Measurements from ENCODE around the gene OR8U1. TPM values are rescaled to one million over a fixed set of nuclear protein-coding genes. Genes with fewer than 3 reads are reported as not detected.
A peak's percentile ranks its signal among the peaks of the same experiment; 100 is the strongest.
"Not testable (repeated sequence)": the region's sequence is repeated elsewhere in the genome, so short reads cannot be mapped to it uniquely, and the experiment has no call there.

The OR8U1 gene
- total RNA-seq (2014; rRNA removed; shearing (Covaris generic)): not detected in 2 replicates
- polyA plus RNA-seq (2015; cell fraction: cytosol; rRNA removed): not detected in 2 replicates
- not detected in 2 replicates for polyA plus RNA-seq (2015; cell fraction: nucleus; rRNA removed)

GRCh38 chr11:56375324-56375723 is at the start of gene OR8U1:
Gene OR8U1, plus strand, starts transcription at chr11:56375624. Its CDS starts 0 bp downstream, at chr11:56375624.
- in situ Hi-C loops (cut with HindIII; ENCODE audit: low pct_unique_long_range_greater_than_20kb, low sequenced_read_pairs): no loop called here
- DNase-seq (ENCODE audit: low read depth, low spot score): no peak

DNA sequence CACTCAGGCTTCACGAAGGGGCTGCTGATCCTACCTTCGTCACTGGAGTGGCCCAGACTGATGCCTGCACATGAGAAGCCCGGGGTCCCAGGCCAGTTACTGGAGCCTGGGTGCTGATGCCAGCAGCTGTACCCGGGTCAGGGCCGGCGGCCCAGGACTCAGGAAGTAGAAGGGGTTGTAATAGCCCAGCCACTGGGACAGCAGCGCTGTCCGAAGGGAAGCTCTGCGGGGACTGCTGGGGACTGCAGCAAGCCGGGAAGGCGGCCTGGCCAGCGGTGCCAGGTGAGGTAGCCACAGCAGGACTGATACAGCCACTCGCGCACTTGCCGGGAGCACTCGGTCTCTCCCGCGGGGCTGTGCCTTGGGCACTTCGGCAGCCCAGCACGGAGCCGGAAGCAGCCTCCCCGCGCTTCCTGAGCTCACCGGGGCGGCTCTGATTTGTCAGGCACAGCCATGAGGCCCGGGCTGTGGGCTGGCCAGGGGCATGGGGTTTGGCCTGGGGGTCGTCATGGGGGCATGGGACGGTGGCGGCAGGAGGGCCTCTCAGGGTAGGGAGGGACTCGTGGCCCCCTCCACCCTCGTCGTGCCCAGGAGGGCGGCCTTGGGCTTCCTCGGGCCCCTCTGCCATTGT is 43.4 kb upstream of the OR8U1 start:
- DNase-seq (ENCODE audit: low read depth, low spot score): no peak
- in situ Hi-C loops (cut with HindIII; ENCODE audit: low pct_unique_long_range_greater_than_20kb, low sequenced_read_pairs): no loop called here

DNA sequence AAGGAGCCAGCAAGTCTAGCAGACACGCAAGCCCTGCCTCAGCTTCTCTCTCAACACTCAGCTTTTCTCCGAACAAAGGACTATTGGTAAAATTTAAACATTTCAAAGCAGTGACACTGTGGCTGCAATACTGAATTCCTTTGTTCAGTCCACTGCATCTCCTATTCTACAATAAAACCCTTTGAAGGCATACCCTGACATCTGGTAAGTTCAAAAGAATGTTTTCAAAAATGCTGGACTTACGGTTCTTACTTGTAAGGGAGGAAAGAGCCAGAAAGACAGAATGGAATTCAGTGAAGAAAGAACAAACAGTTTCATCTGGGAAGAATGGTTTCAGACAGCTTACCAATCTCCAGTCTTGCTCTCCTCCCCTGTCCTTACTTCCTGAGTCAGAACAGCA is 42.3 kb upstream of the OR8U1 start:
- peak; percentile 29 for DNase-seq (ENCODE audit: low read depth, low spot score)
- in situ Hi-C loops (cut with HindIII; ENCODE audit: low pct_unique_long_range_greater_than_20kb, low sequenced_read_pairs): no loop called here

- in situ Hi-C loops (cut with HindIII; ENCODE audit: low pct_unique_long_range_greater_than_20kb, low sequenced_read_pairs): no loop called here
- no peak for DNase-seq (ENCODE audit: low read depth, low spot score)
Measured at GRCh38 chr11:56340289-56340688, 35.1 kb upstream of the OR8U1 start.

DNA sequence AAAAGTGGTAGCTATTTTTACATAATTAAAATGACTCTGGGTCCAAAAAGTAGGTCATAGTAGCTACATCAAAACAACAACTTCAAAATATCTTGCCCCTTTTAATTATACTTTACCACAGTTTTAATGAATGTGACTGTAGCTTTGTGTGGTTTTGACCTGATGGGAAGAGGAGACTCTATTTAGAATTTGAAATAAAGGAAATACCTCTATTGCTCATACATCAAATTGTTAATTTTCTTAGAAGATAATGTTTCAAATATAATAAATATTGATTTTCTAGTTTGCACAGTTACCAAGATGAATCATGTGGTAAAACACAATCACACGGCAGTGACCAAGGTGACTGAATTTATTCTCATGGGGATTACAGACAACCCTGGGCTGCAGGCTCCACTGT is 29.7 kb upstream of the OR8U1 start, which contains the start of gene OR8K1:
TSS of gene OR8K1 (plus strand) at position 301 of the 400 bp plus-strand sequence. CDS start at position 301, 0 bp downstream.
- no peak for DNase-seq (ENCODE audit: low read depth, low spot score)
- in situ Hi-C loops (cut with HindIII; ENCODE audit: low pct_unique_long_range_greater_than_20kb, low sequenced_read_pairs): no loop called here

GRCh38 chr11:56353991-56354390 is 21.4 kb upstream of the OR8U1 start, which contains the start of gene OR8J1:
Gene OR8J1, plus strand, starts transcription at chr11:56354291. Its CDS starts 5,956 bp downstream, at chr11:56360247.
- DNase-seq (ENCODE audit: low read depth, low spot score): no peak
- in situ Hi-C loops (cut with HindIII; ENCODE audit: low pct_unique_long_range_greater_than_20kb, low sequenced_read_pairs): no loop called here

GRCh38 chr11:56380120-56380519 is 4.7 kb downstream of the OR8U1 start:
- in situ Hi-C loops (cut with HindIII; ENCODE audit: low pct_unique_long_range_greater_than_20kb, low sequenced_read_pairs): no loop called here

GRCh38 chr11:56394381-56394780 is 19.0 kb downstream of the OR8U1 start:
- DNase-seq (ENCODE audit: low read depth, low spot score): no peak
- in situ Hi-C loops (cut with HindIII; ENCODE audit: low pct_unique_long_range_greater_than_20kb, low sequenced_read_pairs): no loop called here

More at GRCh38 chr11:56380120-56380519, 4.7 kb downstream of the OR8U1 start:
- DNase-seq (ENCODE audit: low read depth, low spot score): no peak

DNA sequence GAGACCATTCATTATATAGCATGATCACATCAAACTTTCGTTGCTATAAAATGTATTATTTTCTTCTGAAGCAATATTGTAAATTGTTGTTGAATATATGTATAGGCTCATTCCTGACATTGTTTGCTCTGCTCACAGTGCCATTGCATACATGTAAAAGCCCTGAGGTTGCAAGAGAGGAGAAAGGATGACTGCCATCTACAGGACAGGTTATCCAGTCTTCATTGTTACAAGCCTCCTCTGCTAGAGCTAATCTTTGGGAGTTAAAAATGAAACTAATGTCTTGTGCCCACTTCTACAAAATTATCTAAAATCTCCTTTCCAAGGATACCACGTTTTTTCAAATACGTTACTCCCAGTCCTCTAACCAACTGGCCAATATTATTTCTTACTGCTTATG is 20.6 kb downstream of the OR8U1 start:
- in situ Hi-C loops (cut with HindIII; ENCODE audit: low pct_unique_long_range_greater_than_20kb, low sequenced_read_pairs): no loop called here
- peak; percentile 44 for DNase-seq (ENCODE audit: low read depth, low spot score)

GRCh38 chr11:56401858-56402461 is 26.5 kb downstream of the OR8U1 start:
- in situ Hi-C loops (cut with HindIII; ENCODE audit: low pct_unique_long_range_greater_than_20kb, low sequenced_read_pairs): not testable (repeated sequence)

GRCh38 chr11:56404393-56404792 is 29.0 kb downstream of the OR8U1 start:
- in situ Hi-C loops (cut with HindIII; ENCODE audit: low pct_unique_long_range_greater_than_20kb, low sequenced_read_pairs): no loop called here
- DNase-seq (ENCODE audit: low read depth, low spot score): peak; percentile 96

More at GRCh38 chr11:56401858-56402461, 26.5 kb downstream of the OR8U1 start:
- DNase-seq (ENCODE audit: low read depth, low spot score): not testable (repeated sequence)

- in situ Hi-C loops (cut with HindIII; ENCODE audit: low pct_unique_long_range_greater_than_20kb, low sequenced_read_pairs): no loop called here
- no peak for DNase-seq (ENCODE audit: low read depth, low spot score)
Measured at GRCh38 chr11:56410801-56411200, 35.4 kb downstream of the OR8U1 start.

- in situ Hi-C loops (cut with HindIII; ENCODE audit: low pct_unique_long_range_greater_than_20kb, low sequenced_read_pairs): no loop called here
- no peak for DNase-seq (ENCODE audit: low read depth, low spot score)
Measured at GRCh38 chr11:56412396-56412795, 37.0 kb downstream of the OR8U1 start, which contains the start of gene OR5AL1. Gene OR5AL1, plus strand, starts transcription at chr11:56412696.

Other genes with a start within 250 kb of the OR8U1 start
- gene OR8J3, start 235.4 kb upstream of the OR8U1 start, total RNA-seq (2014; rRNA removed; shearing (Covaris generic)): not detected in 2 replicates
- not detected in 2 replicates for gene OR8K5, start 215.3 kb upstream of the OR8U1 start, total RNA-seq (2014; rRNA removed; shearing (Covaris generic))
- gene OR5J2, start 199.0 kb upstream of the OR8U1 start, total RNA-seq (2014; rRNA removed; shearing (Covaris generic)): 0.82 and 1.0 TPM in 2 replicates
- gene OR5T2, start 141.4 kb upstream of the OR8U1 start, total RNA-seq (2014; rRNA removed; shearing (Covaris generic)): not detected in 2 replicates
- gene OR5T3, start 123.4 kb upstream of the OR8U1 start, total RNA-seq (2014; rRNA removed; shearing (Covaris generic)): not detected in 2 replicates
- gene OR5T1, start 101.5 kb upstream of the OR8U1 start, total RNA-seq (2014; rRNA removed; shearing (Covaris generic)): not detected in 2 replicates
- gene OR8H1, start 83.4 kb upstream of the OR8U1 start, total RNA-seq (2014; rRNA removed; shearing (Covaris generic)): not detected in 2 replicates
- gene OR8K3, start 60.5 kb upstream of the OR8U1 start, total RNA-seq (2014; rRNA removed; shearing (Covaris generic)): not detected in 2 replicates
- gene OR8K1, start 29.6 kb upstream of the OR8U1 start, total RNA-seq (2014; rRNA removed; shearing (Covaris generic)): not detected in 2 replicates
- gene OR8J1, start 21.3 kb upstream of the OR8U1 start, total RNA-seq (2014; rRNA removed; shearing (Covaris generic)): not detected in 2 replicates
- not detected in 2 replicates for gene OR5AL1, start 37.1 kb downstream of the OR8U1 start, total RNA-seq (2014; rRNA removed; shearing (Covaris generic))
- not detected in 2 replicates for gene OR5M3, start 97.7 kb downstream of the OR8U1 start, total RNA-seq (2014; rRNA removed; shearing (Covaris generic))
- gene OR5M8, start 115.7 kb downstream of the OR8U1 start, total RNA-seq (2014; rRNA removed; shearing (Covaris generic)): not detected in 2 replicates
- not detected in 2 replicates for gene OR5M11, start 167.6 kb downstream of the OR8U1 start, total RNA-seq (2014; rRNA removed; shearing (Covaris generic))
- gene OR5M10, start 202.1 kb downstream of the OR8U1 start, total RNA-seq (2014; rRNA removed; shearing (Covaris generic)): not detected in 2 replicates
- not detected in 2 replicates for gene OR5M1, start 239.2 kb downstream of the OR8U1 start, total RNA-seq (2014; rRNA removed; shearing (Covaris generic))